Renal cortex interstitium (tissue), 11 donors: ENCODE results near the gene CBL. TPM values are rescaled to one million over a fixed set of nuclear protein-coding genes. Genes with fewer than 3 reads are reported as not detected.

ENCODE experiments used
- DNase-seq, 11 donors: peaks; one replicate each; pipeline ENCODE4 v3.0.0-alpha.2; 2013; ENCODE audit warnings: low read depth in 9 of 11, low spot score in 4 of 11; ENCODE audit errors: extremely low read depth in 1 of 11
- polyA plus RNA-seq, 3 donors: library from polyadenylated mRNA; unstranded; fragments of 120-200 nt; gene quantifications; one replicate each; pipeline ENCODE4 v1.2.1, GENCODE V29; 2013; ENCODE audit not compliant: insufficient read length in 3 of 3

Gene CBL
- polyA plus RNA-seq, 3 donors, result 16.6 to 23.2 (median 20.3) TPM

DNA sequence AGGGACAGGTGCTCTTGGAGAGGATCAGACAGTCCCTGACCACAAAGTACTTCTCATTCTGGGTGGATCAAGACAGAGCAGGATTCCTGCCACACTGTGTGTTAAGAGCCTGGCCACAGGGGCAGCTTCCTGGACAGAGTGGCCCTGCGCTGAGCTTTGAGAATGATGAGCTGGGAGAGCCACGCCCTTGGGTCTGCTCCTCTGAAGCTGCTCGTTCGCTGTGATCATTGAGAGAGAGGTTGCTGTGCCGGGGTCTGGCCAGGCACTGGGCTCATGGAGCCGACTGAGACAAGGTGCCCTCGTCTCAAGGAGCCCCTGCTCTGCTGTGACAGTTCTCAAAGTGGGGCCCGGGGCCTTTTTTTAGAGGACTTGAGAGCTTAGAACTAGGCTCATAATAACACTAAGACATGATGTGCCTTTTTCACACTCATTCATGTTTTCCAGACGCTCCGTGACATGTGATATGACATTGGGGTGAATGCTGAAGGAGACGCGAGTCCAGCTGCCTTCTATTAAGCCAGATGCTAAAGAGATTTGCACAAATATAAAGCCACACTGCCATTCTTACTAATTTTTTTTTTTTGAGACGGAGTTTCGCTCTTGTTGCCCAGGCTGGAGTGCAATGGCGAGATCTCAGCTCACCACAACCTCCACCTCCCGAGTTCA is 141.9 kb downstream of the CBL start:
- no peak for DNase-seq

GRCh38 chr11:119350302-119350701 is 144.2 kb downstream of the CBL start:
- no peak for DNase-seq

DNA sequence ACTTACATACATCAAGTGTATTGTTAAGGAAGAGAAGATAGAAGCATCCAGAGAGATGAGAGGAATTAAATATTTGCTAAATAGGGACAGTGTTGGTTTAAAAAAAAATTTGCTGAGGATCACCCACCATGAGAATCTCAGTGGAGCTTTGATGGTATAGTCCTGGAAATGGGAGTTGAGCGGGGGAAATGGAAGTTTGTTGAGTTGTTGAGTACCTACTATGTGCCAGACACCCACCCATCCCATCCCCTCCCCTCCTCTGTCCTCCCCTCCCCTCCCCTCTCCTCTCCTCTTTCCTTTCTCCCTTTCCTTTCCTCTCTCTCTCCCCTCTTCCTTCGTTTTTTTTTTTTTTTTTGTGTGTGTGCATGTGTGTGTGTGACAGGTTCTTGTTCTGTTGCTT is 145.1 kb downstream of the CBL start:
- no peak for DNase-seq

- peak in 3 of 11 donors; percentile 49 to 60 (median 53) for DNase-seq
Observed at GRCh38 chr11:119352857-119353260, 146.7 kb downstream of the CBL start.

GRCh38 chr11:119355091-119355843 is 149.1 kb downstream of the CBL start:
- DNase-seq, result no peak

DNA sequence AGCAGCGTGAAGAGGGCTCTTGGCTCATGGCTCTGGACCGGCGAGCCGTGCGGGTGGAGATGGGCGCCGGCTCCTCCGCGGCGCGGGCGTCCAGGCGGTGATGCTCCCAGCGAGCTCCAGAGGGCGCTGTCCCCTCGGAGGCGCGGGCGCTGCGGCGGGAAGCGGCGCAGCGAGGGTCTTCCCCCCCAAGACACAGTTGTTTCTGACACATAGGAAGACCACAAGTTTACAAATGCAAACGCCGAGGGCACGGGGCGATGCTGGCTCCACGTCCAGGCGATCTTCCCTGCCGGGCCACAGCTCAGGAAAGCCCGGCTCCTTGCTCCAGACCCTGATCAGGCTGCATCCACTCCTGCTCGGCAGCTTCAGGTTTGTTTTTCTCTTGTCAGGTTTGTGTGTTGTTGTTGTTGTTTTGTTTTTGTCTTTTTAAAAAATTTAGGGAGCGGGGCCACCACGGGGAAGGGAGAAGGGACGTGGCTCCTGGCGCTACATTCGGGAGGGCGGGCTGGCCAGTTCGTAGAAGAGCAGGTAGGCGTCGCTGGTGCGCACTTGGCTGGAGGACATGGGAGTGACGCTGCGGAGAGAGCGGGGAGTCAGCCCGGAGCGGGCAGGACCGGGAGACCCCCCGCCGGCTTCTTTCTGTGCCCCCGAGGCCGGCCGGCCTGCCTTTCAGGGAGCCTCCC is 150.4 kb downstream of the CBL start:
- DNase-seq, result peak in 7 of 11 donors; percentile 70 to 80 (median 75)

DNA sequence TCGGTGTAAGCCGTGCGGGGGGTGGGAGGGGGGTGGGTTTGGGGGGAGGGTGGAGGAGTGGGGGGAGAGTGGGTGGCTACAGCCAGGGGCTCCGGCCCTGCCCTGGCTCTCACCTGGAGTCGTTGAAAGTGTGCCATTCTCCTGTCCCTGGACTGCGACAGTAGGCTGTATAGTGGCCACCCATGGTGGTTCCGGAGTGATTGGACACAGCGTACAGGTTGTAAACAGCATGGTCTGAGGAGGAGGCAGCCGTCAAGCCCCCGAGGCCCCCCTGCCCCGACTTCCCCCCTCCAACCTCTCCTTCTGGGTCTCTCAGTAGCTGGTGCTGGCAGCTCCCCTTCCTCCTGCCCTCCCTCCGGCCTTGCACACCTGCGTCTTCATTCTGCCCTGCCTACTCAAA is 150.9 kb downstream of the CBL start:
- DNase-seq, result no peak

Other genes with a start within 250 kb of the CBL start
- under 1 TPM in 1 of 3 donors, not detected in 2; 0.14 TPM for gene FOXR1, start 234.6 kb upstream of the CBL start, polyA plus RNA-seq
- 10 to 100 TPM; 17.2 to 46.3 (median 22.0) TPM for gene CENATAC, start 208.2 kb upstream of the CBL start, polyA plus RNA-seq
- gene RPS25, start 188.0 kb upstream of the CBL start, polyA plus RNA-seq, result 1,000 to 10,000 TPM; 1,021 to 1,242 (median 1,207) TPM
- gene TRAPPC4, start 187.6 kb upstream of the CBL start, polyA plus RNA-seq, result 100 to 1,000 TPM in 2 of 3 donors, 10 to 100 TPM in 1; 91.1 to 115 (median 102) TPM
- gene SLC37A4, start 175.5 kb upstream of the CBL start, polyA plus RNA-seq, result 100 to 1,000 TPM in 2 of 3 donors, 10 to 100 TPM in 1; 95.1 to 108 (median 103) TPM
- 100 to 1,000 TPM; 119 to 133 (median 120) TPM for gene HYOU1, start 149.1 kb upstream of the CBL start, polyA plus RNA-seq
- 10 to 100 TPM; 49.5 to 62.6 (median 53.6) TPM for gene VPS11, start 138.5 kb upstream of the CBL start, polyA plus RNA-seq
- 10 to 100 TPM; 27.2 to 30.9 (median 30.0) TPM for gene HMBS, start 121.5 kb upstream of the CBL start, polyA plus RNA-seq
- 10 to 100 TPM; 58.1 to 59.4 (median 58.1) TPM for gene DPAGT1, start 104.5 kb upstream of the CBL start, polyA plus RNA-seq
- 10 to 100 TPM in 2 of 3 donors, 1 to 10 TPM in 1; 8.7 to 11.0 (median 10.8) TPM for gene C2CD2L, start 99.0 kb upstream of the CBL start, polyA plus RNA-seq
- gene HINFP, start 84.8 kb upstream of the CBL start, polyA plus RNA-seq, result 10 to 100 TPM; 28.2 to 42.9 (median 29.1) TPM
- 1 to 10 TPM in 2 of 3 donors, under 1 TPM in 1; 0.72 to 1.2 (median 1.1) TPM for gene ABCG4, start 57.3 kb upstream of the CBL start, polyA plus RNA-seq
- gene NLRX1, start 37.6 kb upstream of the CBL start, polyA plus RNA-seq, result 10 to 100 TPM in 2 of 3 donors, 1 to 10 TPM in 1; 8.9 to 15.1 (median 12.0) TPM
- 10 to 100 TPM; 14.6 to 20.6 (median 17.1) TPM for gene NHERF4, start 20.9 kb upstream of the CBL start, polyA plus RNA-seq
- 10 to 100 TPM; 49.2 to 62.0 (median 55.5) TPM for gene MCAM, start 110.8 kb downstream of the CBL start, polyA plus RNA-seq
- 10 to 100 TPM; 29.3 to 35.8 (median 33.3) TPM for gene RNF26, start 128.2 kb downstream of the CBL start, polyA plus RNA-seq
- 10 to 100 TPM; 18.1 to 30.5 (median 23.7) TPM for gene C1QTNF5, start 134.5 kb downstream of the CBL start, polyA plus RNA-seq
- gene MFRP, start 140.4 kb downstream of the CBL start, polyA plus RNA-seq, result not detected
- gene USP2, start 175.4 kb downstream of the CBL start, polyA plus RNA-seq, result 10 to 100 TPM in 2 of 3 donors, 1 to 10 TPM in 1; 9.3 to 14.2 (median 11.1) TPM
- 10 to 100 TPM; 70.0 to 86.0 (median 75.2) TPM for gene THY1, start 216.8 kb downstream of the CBL start, polyA plus RNA-seq